ENCODE data around the gene PEX10. TPM values are rescaled to one million over a fixed set of nuclear protein-coding genes. Genes with fewer than 3 reads are reported as not detected.
A peak's percentile ranks its signal among the peaks of the same experiment; 100 is the strongest.
"Not testable (repeated sequence)": the region's sequence is repeated elsewhere in the genome, so short reads cannot be mapped to it uniquely, and the experiment has no call there.

The PEX10 gene
- total RNA-seq, 1 experiment from 2014 or later: 31.2 TPM

GRCh38 chr1:2443277-2444137, 31.1 kb upstream of the PEX10 start:
- no peak for DNase-seq (ENCODE audit: low read depth)

- DNase-seq (ENCODE audit: low read depth): no peak
Observed at GRCh38 chr1:2442661-2443060, 30.3 kb upstream of the PEX10 start.

- DNase-seq (ENCODE audit: low read depth): peak; percentile 18
Observed at GRCh38 chr1:2441746-2442145, 29.4 kb upstream of the PEX10 start.

GRCh38 chr1:2440346-2440745, 28.0 kb upstream of the PEX10 start:
- not testable (repeated sequence) for DNase-seq (ENCODE audit: low read depth)

- DNase-seq (ENCODE audit: low read depth): no peak
Observed at GRCh38 chr1:2439369-2439768, 27.0 kb upstream of the PEX10 start.

- DNase-seq (ENCODE audit: low read depth): no peak
Observed at GRCh38 chr1:2438641-2439040, 26.3 kb upstream of the PEX10 start.

GRCh38 chr1:2438038-2438437, 25.7 kb upstream of the PEX10 start:
- no peak for DNase-seq (ENCODE audit: low read depth)

GRCh38 chr1:2437617-2438016, 25.3 kb upstream of the PEX10 start:
- no peak for DNase-seq (ENCODE audit: low read depth)

- DNase-seq (ENCODE audit: low read depth): no peak
Observed at GRCh38 chr1:2436876-2437275, 24.5 kb upstream of the PEX10 start.

GRCh38 chr1:2435746-2436355, 23.5 kb upstream of the PEX10 start:
- no peak for DNase-seq (ENCODE audit: low read depth)

- DNase-seq (ENCODE audit: low read depth): no peak
Observed at GRCh38 chr1:2435091-2435490, 22.7 kb upstream of the PEX10 start.

- no peak for DNase-seq (ENCODE audit: low read depth)
Observed at GRCh38 chr1:2433936-2434655, 21.7 kb upstream of the PEX10 start.

- DNase-seq (ENCODE audit: low read depth): no peak
Observed at GRCh38 chr1:2433196-2433595, 20.8 kb upstream of the PEX10 start.

- no peak for DNase-seq (ENCODE audit: low read depth)
Observed at GRCh38 chr1:2432441-2432844, 20.1 kb upstream of the PEX10 start.

- DNase-seq (ENCODE audit: low read depth): no peak
Observed at GRCh38 chr1:2431518-2431917, 19.2 kb upstream of the PEX10 start.

- no peak for DNase-seq (ENCODE audit: low read depth)
Observed at GRCh38 chr1:2431103-2431502, 18.7 kb upstream of the PEX10 start.

GRCh38 chr1:2430592-2430973, 18.2 kb upstream of the PEX10 start:
- no peak for DNase-seq (ENCODE audit: low read depth)

- DNase-seq (ENCODE audit: low read depth): no peak
Observed at GRCh38 chr1:2429780-2430591, 17.6 kb upstream of the PEX10 start.

- no peak for DNase-seq (ENCODE audit: low read depth)
Observed at GRCh38 chr1:2428490-2428889, 16.1 kb upstream of the PEX10 start.

GRCh38 chr1:2427976-2428375, 15.6 kb upstream of the PEX10 start:
- DNase-seq (ENCODE audit: low read depth): no peak

GRCh38 chr1:2427051-2427450, 14.7 kb upstream of the PEX10 start:
- no peak for DNase-seq (ENCODE audit: low read depth)

GRCh38 chr1:2426540-2426939, 14.2 kb upstream of the PEX10 start:
- DNase-seq (ENCODE audit: low read depth): no peak
